NCI-H526 treated with DMSO at 0.1 percent for 48 hours (cell line): ENCODE data around the gene NODAL.

ENCODE experiments used
- DNase-seq: peaks from one replicate; lab custom pipeline; 2025; lab: John Stamatoyannopoulos, UW

The NODAL gene

DNA sequence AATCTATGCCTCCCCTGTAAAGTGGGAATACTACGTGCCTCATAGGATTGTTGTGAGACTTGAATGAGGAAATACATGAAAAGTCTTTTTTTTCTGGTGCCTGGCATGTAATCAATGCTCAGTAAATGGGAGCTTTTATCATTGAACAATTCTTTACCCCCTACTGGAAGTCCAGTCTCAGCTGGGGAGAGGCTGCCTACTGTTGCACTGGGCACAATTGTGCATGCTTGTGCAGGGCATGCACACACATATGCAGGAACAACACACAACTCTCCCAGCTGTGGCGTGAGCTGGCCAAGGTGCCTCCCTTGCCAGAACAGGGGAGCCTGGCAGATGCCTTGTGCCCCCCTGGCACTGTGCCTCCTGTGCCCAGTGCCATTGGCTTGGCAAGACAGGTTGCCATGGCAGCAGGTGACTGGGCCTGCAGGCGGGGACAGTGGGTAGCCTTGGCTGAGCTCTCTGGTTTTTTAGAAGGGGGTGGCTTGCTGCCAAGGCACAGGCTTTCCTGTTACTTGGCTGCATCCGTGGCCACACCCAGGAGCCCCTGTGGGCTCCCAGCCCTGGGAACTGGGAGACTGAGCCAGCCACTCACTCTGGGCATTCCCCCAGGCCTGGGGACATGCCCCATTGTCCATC, 21.0 kb upstream of the NODAL start:
- DNase-seq: no peak

DNA sequence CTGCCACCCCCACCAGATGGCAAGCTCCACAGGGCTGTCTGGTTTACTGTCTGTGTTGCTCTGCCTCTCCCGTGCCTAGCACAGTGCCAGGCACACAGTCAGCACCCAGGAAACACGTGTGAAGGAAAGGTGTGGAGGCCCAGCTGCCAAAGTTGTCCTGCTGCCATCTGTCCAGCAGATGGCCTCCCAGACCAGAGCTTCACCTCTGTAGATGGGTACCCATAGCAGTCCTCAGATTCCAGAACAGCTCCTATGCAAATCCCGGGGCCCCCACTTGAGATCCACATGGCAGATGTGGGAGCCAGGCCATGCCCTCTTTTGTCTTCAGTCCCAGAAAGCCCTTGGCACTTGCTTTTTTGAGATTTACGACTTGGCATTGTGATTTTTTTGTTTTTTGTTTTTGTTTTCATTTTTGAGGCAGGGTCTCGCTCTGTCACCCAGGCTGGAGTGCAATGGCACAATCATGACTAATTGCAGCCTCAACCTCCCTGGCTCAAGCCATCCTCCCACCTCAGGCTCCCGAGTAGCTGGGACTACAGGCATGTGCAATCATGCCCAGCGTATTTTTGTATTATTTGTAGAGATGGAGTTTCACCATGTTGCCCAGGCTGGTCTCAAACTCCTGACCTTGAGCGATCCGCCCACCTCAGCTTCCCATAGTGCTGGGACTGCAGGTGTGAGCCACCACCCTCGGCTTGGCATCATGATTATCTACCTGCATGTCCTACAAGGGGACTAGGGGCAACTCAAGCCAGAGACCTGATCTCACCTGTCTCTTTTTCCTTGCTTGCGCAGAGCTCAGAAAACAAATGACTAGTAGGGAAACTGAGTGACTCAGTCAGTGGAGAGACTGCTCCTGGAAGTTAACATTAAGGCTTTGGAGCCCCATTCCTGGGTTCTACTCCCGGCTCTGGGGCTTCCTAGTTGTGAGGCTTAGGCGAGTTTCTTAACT, 20.2 kb upstream of the NODAL start:
- DNase-seq: no peak

DNA sequence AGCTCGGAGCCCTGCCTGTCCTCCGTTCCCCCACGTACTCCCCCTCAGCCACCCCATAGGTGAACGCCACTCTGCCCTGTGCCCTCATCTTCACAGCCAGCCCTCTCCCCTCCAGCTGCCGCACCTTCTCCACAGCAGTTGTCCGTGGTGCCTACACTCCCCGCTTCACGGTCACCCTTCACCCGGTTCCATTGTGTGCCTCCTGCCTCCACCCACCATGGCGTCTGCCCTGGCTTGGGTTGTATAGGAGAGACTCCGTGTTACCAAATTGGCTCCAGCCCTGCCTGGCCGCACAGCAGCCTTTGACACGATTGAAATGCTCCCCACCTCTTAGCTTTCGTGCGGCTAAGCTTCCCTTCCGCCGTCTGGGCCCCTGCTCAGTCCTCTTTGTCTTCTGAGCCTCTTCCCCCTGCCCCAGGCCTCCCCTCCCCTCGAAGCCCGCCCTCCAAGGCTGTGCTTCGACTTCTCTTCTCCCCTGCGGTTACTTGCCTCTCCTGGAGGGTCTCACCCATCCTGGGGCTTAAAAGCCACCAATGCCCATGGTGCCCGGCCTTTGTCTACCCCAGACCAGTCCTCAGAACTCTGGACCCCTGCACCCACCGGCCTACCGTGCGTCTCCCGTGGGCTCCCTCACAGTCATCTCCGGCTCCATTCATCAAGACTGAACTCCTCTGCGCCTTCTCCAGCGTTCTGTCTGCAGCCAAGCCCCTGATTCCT, 18.5 kb upstream of the NODAL start:
- no peak for DNase-seq

DNA sequence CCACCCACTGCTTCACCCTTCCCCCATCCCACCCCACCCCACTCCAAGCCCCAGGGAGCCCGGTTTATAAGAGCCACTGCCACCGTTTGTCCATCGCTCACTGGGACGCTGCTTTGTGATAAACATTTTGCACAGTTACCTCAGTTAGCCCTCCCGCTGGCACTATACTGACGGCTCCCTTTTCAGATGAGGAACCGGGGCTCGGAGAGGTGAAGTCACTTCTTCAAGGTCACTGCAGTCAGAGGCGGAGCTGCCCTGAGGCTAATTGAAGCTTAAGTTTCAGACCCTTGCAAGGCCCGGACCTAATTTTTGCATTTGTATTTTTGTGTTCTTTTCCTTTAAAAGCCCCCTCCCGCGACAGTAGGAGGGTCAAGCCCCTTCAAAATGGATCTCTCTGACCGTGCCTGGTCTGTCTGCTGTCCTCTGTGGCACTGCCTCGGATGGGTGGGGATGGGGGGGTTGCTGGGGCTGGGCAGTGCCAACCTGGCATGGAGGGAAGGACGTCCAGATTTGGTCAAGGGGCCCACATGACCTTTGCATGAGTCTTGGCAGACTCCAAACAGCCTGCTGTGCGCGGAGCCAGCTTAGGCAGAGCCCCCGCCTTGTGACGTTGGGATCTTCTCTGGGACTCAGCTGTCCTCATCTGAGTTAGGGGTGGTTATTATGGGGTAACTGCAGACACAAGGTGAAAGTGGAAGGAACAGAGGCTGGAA, 17.7 kb upstream of the NODAL start:
- no peak for DNase-seq

DNA sequence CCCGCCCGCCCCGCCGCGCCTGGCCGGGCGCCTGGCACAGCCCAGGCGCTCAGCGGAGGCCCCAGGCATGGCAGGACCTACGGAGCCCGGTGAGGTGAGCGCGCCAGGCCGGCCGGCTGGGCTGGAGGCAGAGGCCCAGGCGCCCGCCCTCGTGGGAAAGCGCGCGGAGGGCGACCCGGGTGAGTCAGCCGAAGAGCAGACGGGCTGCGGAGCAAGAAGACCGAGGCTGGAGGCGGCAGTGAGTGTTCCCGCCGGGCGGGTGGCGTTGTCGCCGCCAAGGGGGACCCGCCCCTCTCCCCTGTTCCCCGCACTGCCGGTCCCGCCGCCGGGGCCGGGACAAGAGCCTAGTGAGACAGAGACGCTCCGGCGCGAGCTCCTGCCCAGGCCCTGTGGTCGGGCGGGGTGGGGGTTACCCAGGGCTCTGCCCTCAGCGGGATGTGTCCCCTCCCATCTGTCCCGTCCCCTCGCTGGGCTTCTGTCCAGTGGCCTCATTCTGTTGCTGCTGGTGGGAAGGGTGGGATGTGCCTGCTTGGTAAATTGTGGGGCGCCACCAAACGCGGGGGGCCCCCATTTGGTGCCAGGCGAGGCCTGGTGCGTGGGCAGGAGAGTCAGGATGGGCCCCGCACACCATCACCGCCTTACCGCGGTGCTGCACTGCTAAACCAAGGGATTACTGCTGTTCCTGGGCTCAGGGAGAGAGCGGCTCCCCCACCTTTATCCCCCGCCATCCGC, 17.0 kb upstream of the NODAL start:
- no peak for DNase-seq

DNA sequence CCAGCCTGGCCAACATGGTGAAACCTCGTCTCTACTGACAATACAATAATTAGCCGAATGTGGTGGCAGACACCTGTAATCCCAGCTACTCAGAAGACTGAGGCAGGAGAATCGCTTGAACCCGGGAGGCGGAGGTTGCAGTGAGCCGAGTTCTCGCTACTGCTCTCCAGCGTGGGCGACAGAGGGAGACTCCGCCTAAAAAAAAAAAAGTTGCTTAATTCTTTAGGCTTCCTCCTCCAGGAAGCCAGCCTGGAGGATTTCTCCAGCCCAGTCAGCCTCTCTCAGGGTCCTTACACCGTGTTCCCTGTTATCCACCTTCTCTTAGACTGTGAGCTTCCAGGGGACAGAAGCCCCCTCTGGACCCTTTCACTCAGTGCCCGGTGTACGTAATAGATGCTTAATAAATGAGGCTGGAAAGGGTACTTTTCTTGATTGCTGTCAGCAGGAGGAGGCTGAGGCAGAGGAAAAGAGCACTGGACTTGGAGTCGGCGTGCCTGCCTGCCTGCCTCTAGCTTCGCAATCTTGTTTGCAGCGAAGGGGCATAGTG, 16.4 kb upstream of the NODAL start:
- DNase-seq: no peak

DNA sequence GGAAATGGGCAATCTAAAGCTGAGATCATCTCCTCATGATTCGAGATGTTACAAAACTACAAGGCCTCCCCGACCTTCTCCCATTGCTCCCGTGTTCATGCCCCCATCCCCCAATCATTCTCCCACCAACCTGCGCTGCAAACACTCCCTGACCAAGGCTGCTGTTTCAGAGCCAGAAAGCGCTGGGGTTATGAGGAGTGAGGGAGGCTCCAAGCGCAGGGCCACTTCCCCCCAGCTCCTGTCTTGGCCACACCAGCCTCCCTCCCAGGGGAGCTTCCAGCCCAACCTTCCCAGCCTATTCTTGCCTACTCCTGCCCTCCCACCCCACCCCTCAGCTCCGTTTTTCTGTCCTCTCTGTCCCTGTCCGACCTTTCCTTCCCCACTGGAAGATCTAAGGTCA, 14.7 kb upstream of the NODAL start:
- DNase-seq: no peak

DNA sequence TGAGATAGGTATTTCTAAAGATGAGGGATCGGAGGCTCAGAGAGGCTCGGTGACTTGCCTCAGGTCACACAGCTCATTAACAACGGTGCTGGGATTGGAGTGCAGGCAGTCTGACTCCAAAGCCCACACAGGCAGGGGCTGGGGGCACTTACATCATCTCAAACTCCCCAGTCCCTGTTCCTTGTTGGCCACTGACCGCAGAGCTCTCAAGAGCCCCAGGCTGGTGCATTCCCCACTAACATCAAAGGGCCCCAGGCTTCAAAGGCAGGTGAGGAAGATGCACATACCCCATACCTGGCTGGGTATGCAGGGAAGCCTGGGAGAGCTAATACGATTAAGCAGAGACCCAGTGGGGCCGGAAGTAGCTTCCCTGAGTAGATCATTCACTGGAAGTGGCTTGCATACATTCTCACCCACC, 13.7 kb upstream of the NODAL start:
- DNase-seq: no peak

DNA sequence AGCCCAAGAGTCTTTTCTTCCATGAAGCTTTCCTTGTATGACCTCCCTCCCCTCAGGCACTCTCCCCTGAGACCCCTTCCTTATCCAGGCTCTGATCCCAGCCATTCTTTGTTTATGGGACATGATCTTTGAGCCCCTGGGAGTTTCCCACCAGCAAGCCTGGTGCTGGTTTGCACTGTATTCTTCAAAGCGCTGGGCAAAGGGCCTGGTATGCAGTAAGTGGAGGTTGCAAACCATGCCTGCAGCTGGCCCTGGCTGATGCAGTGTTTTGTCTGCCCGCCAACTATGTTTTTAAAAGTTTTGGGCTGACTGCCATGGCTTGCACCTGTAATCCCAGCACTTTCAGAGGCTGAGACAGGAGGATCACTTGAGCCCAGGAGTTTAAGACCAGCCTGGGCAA, 6.8 kb upstream of the NODAL start:
- no peak for DNase-seq

DNA sequence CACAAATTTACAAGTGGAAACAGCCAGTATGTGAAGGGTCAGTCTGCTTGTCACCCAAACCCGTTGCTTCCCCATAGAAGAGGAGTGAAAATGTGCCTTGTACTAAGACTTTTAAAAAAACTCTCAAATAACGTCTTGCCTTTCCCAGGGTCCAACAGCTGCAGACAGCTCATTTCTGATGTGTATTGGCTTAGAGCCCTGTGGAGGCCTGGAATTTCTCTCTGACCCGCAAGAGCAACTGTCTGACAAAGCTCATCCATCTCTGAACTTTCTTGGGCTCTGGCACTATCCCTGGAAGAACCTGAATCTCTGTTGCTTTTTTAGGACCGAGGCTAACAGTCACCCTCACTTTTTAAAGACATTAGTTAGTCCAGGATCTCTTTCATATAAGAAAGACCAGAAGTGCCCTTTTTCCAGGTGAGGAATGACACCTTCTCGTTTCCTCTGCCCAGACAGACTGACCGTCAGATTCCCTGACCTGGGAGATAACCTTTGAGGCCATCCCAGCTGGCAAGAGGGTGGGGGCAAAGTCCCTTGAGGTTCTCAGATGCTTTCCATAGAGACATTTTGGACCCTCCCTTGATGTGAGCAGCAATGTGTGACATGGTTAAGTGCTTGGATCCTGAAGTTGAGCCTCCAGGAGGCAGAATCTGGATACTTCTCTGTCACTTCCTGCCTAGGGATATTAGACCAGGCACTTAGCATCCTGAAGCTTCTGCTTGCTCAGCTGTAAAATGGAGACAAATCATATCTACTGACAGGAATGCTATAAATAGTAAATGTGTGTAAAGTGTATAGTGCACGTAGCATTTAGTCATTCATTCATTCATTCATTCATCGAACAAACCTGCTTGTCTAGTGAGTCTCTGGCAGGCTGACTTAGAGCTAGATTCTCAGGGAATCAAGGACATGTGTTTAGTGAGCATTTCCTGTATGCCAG, 4.5 kb upstream of the NODAL start:
- no peak for DNase-seq

DNA sequence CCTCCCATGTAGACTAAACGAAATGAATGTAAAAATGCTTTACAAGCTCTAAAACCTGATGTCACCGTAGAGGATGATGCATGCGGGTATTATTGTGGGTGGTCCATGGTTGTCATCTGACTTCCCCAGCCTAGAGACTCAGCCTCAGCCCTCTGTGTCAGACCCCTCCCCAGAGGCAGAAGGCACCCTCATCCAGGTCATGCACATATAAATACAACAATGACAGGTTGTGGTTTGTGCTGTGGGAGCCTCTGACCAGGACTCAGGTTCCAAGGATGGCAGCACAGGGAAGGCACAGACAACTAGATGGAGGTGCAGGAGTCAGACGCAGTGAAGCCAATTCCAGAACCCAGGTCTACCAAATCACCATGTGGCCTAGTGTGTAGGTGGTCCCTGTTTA, 3.3 kb upstream of the NODAL start:
- DNase-seq: no peak

DNA sequence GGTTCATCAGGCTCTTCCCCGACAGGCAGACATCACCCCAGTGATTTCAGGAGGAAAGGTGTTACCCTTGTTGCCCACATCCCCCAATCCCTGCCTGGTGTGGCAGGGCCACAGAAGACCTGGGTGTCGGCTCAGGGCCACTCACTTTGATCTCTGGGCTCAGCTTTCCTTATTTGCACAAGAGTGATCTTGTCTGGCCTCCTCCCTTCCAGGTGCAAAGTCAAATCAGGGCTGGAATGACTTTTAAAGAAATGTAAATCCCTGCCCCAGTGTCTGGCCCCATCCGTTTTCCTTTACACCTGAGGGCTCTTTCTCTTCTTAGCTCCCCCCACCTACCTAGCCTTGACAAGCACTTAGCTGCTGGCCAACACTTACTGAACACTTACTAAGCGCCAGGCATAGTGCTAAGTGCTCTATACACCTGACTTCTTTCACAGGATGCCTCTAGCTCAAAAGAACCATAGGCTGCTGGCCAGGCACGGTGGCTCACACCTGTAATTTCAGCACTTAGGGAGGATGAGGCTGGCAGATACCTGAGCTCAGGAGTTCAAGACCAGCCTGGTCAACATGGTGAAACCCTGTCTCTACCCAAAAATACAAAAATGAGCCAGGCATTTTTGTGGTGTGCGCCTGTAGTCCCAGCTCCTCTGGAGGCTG, 979 bp upstream of the NODAL start:
- no peak for DNase-seq

DNA sequence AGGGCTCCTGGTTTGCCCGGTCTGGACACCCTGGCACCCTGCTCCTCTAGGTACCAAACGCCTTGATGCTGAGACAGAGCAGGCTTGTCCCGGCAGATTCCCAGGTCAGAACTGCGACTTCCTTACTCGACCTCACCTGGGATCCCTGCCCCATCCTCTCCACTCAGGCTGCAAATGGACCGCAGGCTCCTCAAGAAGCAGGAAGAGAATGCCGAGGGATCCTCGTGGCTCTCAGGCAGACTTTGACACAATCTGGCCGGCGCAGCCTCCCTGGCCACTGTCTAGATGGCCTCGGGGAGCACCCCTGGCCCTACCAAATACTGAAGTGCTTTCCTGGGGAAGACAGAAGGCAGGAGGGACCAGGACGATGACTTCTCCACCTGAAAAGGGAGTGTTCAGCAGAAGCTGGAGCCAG, 421 bp upstream of the NODAL start:
- DNase-seq: no peak

DNA sequence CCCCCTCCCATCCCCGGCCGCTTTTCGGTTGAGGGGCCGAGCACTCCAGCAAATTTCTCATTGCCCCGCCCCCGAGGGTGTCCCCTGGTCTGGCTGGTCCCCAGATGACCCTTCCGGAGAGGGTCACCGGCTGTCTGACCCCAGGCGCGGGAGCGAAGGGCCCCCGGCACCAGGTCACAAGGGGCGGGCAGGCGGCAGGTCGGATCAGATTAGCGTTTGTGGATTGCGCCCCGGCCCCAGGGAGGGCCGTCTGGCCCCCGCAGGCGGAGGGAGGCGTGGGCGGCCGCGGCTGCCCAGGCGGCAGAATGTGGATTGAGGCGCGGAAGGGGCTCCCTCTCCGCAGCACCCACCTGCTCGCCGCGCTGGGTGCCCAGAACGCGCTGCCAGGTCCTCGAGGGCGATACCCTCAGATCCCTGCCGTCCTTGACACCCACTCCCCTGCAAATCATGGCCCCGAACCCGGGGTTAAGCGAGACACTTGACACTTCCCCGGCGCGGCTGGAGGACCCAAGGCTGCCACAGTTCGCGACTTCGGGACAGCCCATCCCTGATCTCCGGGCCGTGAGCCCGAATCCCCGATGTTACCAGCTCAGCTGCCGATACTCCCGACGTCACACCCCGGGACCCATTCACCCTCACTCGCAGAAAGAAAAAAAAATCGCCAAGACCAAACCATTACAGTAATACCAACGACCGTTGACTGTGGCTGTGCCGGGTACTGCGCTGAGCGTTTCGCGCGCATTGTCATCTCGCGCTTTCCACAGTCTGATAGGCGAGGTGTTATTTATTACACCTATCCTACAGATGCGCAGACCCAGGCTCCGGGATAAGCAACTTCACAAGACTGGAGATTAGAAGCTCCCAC, 953 bp downstream of the NODAL start:
- DNase-seq: no peak

DNA sequence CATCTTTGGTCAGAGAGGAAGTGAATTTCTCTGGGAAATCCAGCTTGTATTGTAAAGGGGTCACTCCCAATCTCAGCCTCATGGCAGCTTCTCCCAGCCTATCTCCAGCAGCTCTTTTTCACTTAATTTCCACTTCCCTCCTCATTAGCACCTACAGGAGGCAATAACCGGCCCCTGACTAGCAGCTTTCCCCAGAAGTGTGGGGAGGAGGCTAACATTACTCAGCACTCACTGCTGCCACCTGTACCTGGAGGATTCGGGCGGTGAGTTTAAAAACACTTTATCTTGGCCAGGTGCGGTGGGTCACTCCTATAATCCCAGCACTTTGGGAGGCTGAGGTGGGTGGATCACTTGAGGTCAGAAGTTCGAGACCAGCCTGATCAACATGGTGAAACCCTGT, 3.8 kb downstream of the NODAL start:
- no peak for DNase-seq

DNA sequence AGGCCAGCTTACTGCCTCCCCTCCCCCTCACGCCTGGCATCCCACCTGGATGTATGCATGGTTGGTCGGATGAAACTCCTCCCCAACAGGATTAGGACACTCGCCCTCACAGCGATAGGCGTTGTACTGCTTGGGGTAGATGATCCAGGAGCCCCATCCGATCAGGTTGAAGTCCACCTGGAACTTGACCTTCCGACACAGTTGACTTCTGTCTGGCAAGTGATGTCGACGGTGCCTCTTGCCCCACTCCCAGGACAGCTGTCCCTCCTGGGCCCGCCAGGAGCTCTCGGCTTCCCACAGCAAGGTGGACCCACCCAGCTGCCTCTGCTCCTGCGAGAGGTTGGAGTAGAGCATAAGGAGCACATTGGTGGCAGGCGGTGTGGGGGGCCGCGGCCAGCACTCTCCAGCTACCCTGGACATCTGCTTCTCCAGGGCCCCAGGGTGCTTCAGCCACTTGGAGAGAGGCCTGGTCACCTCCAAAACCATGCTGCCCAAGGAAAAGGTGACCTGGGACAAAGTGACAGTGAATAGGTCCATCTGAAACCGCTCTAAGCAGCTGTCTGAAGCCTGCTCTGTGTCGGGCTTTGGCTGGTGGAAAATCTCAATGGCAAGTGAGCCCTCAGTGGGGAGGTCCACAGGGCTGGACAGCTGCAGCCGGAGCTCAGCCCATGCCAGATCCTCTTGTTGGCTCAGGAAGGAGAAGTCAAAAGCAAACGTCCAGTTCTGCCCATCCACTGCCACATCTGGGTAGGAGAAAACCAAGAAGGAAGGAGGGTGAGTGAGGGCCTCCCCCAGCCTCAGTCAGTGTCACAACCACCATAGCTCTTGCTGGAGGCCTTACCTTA, 6.0 kb downstream of the NODAL start:
- DNase-seq: no peak

DNA sequence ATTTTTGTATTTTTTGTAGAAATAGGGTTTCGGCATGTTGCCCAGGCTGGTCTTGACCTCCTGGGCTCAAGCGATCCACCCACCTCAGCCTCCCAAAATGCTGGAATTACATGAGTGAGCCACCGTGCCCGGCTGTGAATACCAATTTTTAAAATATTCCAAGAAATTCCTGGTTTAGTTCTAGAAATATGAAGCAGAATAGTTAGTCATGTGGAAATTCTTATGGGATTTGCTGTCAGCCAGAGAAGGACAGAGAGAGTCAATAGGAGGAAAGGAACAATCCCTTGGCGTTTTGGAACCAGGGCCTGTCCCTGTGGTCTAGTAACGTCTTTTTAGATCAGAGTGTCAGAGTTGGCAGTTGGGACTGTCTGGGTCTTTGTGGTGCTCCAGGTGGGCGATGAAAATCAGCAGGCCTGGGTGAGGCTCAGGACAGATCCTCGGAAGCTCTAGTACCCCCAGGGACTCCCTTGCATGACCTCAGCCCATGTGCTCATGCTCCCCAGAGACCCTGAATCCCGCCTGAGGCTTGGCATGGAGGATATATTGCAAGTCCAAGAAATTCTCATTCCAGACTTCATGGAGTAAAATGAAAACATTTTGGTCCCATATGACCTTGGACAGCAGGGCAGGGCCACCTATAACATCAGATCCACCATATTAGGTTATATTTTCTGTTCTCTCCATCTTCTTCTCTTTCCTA, 7.8 kb downstream of the NODAL start:
- DNase-seq: no peak
